Endothelial cell of umbilical vein (primary cell): Measurements from ENCODE around the gene DAGLB. TPM values are rescaled to one million over a fixed set of nuclear protein-coding genes. Genes with fewer than 3 reads are reported as not detected.

Source experiments
- BruUV-seq: library from RNA; stranded (reverse); fragments of 400-500 nt; replicated peaks from 2 replicates; lab custom pipeline; 2021; lab: Mats Ljungman, UMichigan
- CTCF ChIA-PET: fragments of 300-600, 350-600 bp; sonication (Branson Sonifier 250); formaldehyde crosslinking; loops from one replicate; lab custom pipeline; 2021; ENCODE audit warnings: antibody characterized with exemption, inconsistent platforms; lab: Charles Lee
- POLR2A ChIA-PET: fragments of 300-600, 350-600 bp; sonication (Branson Sonifier 250); formaldehyde crosslinking; loops from one replicate; lab custom pipeline; 2021; ENCODE audit warnings: antibody characterized with exemption, inconsistent platforms; lab: Charles Lee
- DNase-seq: peaks from one replicate; pipeline ENCODE4 v3.0.0-alpha.2; 2011; ENCODE audit warnings: low read depth, low spot score
- FAIRE-seq: peaks from 2 replicates; lab custom pipeline; 2011; peaks lifted over from hg19 to GRCh38; lab: Jason Lieb, UNC
- H2AFZ ChIP-seq: 2 replicates; pipeline ENCODE4 v1.6.0; 2012; ENCODE audit warnings: low read depth, low read length, control low read depth, inconsistent platforms
- H3K27ac ChIP-seq: 2 replicates; pipeline ENCODE4 v1.5.1; 2011; ENCODE audit warnings: low read depth, mild to moderate bottlenecking, control low read depth, low read length, moderate library complexity; ENCODE audit not compliant: insufficient read depth
- H3K27me3 ChIP-seq, 2 experiments: 2 replicates each; pipeline versions ENCODE4 v1.6.0 to v1.6.1; 2011; ENCODE audit warnings: low read length in 2 of 2, mixed read lengths in 1 of 2; ENCODE audit not compliant: control insufficient read depth in 2 of 2, insufficient read depth in 2 of 2
- H3K36me3 ChIP-seq, 2 experiments: 2 replicates in 1 of 2; 3 replicates in 1 of 2; pipeline ENCODE4 v1.5.1; 2011; ENCODE audit warnings: low read length in 2 of 2, mild to moderate bottlenecking in 1 of 2, moderate library complexity in 1 of 2; ENCODE audit not compliant: control insufficient read depth in 2 of 2, insufficient read depth in 2 of 2; ENCODE audit errors: extremely low read depth in 1 of 2
- H3K4me1 ChIP-seq: 3 replicates; pipeline ENCODE4 v1.5.1; 2011; ENCODE audit warnings: mild to moderate bottlenecking, low read length; ENCODE audit not compliant: control insufficient read depth, insufficient read depth; ENCODE audit errors: extremely low read depth
- H3K4me2 ChIP-seq: 2 replicates; pipeline ENCODE4 v1.6.1; 2011; ENCODE audit warnings: low read length, control low read depth, mixed read lengths; ENCODE audit not compliant: insufficient read depth
- H3K4me3 ChIP-seq, 3 experiments: fragments of 200-600 bp in 1 of 3; sonication (generic), shearing (Covaris generic) in 1 of 3; replicated peaks in 1 of 3; 2 replicates each; pipeline ENCODE4 v1.5.1; 2011 to 2016; ENCODE audit warnings: control low read depth in 3 of 3, low read length in 3 of 3, mild to moderate bottlenecking in 2 of 3, inconsistent platforms in 1 of 3, low read depth in 1 of 3, moderate library complexity in 1 of 3; ENCODE audit not compliant: insufficient read depth in 1 of 3
- H3K79me2 ChIP-seq: 2 replicates; pipeline ENCODE4 v1.6.0; 2012; ENCODE audit warnings: low read length, inconsistent platforms; ENCODE audit not compliant: control insufficient read depth, insufficient read depth
- H3K9ac ChIP-seq: replicated peaks from 2 replicates; pipeline ENCODE3; 2011; ENCODE audit warnings: low read length, control low read depth; ENCODE audit not compliant: insufficient read depth; ENCODE audit errors: extremely low read depth
- H3K9me1 ChIP-seq: replicated peaks from 3 replicates; pipeline ENCODE4 v1.6.0; 2011; ENCODE audit warnings: mild to moderate bottlenecking, low read length; ENCODE audit not compliant: control insufficient read depth, insufficient read depth; ENCODE audit errors: extremely low read depth
- H3K9me3 ChIP-seq: replicated peaks from 2 replicates; pipeline ENCODE4 v1.5.1; 2012; ENCODE audit warnings: low read length, inconsistent platforms; ENCODE audit not compliant: control insufficient read depth, insufficient read depth
- H4K20me1 ChIP-seq: replicated peaks from 2 replicates; pipeline ENCODE3; 2011; ENCODE audit warnings: mild to moderate bottlenecking, low read length; ENCODE audit not compliant: control insufficient read depth, insufficient read depth; ENCODE audit errors: extremely low read depth
- CTCF ChIP-seq, 2 donors: IDR thresholded peaks; 1 replicate in 1 of 2; 2 replicates in 1 of 2; pipeline ENCODE4 v1.5.1; 2011; ENCODE audit warnings: low read length in 2 of 2, mild to moderate bottlenecking in 2 of 2, moderate library complexity in 2 of 2, control low read depth in 1 of 2, inconsistent platforms in 1 of 2, low read depth in 1 of 2; ENCODE audit not compliant: insufficient read depth in 1 of 2; ENCODE audit errors: extremely low read depth in 1 of 2
- EZH2 ChIP-seq: IDR thresholded peaks from 2 replicates; pipeline ENCODE4 v1.6.1; 2012; ENCODE audit warnings: borderline replicate concordance, low read depth, mild to moderate bottlenecking, moderate library complexity, low read length, inconsistent platforms; ENCODE audit not compliant: severe bottlenecking
- FOS ChIP-seq: IDR thresholded peaks from 2 replicates; pipeline ENCODE4 v1.6.1; 2011; ENCODE audit warnings: mild to moderate bottlenecking, low read length, moderate library complexity, borderline replicate concordance; ENCODE audit not compliant: insufficient read depth
- GATA2 ChIP-seq: IDR thresholded peaks from 2 replicates; pipeline ENCODE4 v1.7.0; 2011; ENCODE audit warnings: low read depth, mild to moderate bottlenecking, moderate library complexity, mixed read lengths, low read length; ENCODE audit not compliant: insufficient read length, insufficient read depth
- JUN ChIP-seq: IDR thresholded peaks from 2 replicates; pipeline ENCODE4 v1.6.1; 2011; ENCODE audit warnings: borderline replicate concordance, low read depth; ENCODE audit not compliant: insufficient read length, insufficient read depth
- MYC ChIP-seq: IDR thresholded peaks from one replicate; pipeline ENCODE4 v1.6.1; 2011; ENCODE audit warnings: mild to moderate bottlenecking, low read depth, low read length
- POLR2A ChIP-seq: IDR thresholded peaks from 2 replicates; pipeline ENCODE4 v1.6.1; 2012; ENCODE audit warnings: low read depth, mild to moderate bottlenecking, control low read depth, low read length
- dilution Hi-C: fragments of 300-500 bp; cut with MboI; formaldehyde crosslinking; loops from one replicate; pipeline ENCODE4 v1.15.0; 2019; ENCODE audit warnings: low sequenced_read_pairs; ENCODE audit not compliant: extremely low pct_ligation_motif_present
- intact Hi-C: fragments of 100-400 bp; cut with micrococcal nuclease; formaldehyde crosslinking; loops from one replicate; pipeline ENCODE4 v1.10.0; 2022
- polyA plus RNA-seq, 4 experiments: library from polyadenylated mRNA; depleted of rRNA in 3 of 4; stranded (reverse) in 3 of 4; unstranded in 1 of 4; fragments of >200 nt; gene quantifications; 2 replicates each; pipeline versions ENCODE4 v1.2.1 to v1.2.3, GENCODE V29; 2011 to 2012; ENCODE audit warnings: missing spikeins in 1 of 4
- total RNA-seq: library from RNA; stranded (reverse); gene quantifications from 2 replicates; pipeline ENCODE4 v1.2.3, GENCODE V29; 2021

Gene DAGLB
- total and polyA plus RNA-seq, 2 donors (not counting 3 experiments of a cell fraction or from before 2014, with no cell fraction given) = 28.2 to 48.2 TPM

- no peaks in the 10 kb centered on the region for H3K9me3 ChIP-seq
- no peak overlapping the region for H3K4me2 ChIP-seq
- H2AFZ ChIP-seq = no peak overlapping the region
- ChIA-PET CTCF (interaction anchor here (0.7 kb wide), 1 partner anchor 31 kb away, joined by 4 read pairs; no protein-coding TSS in a partner anchor), POLR2A (no interaction called here)
- dilution Hi-C loops = no loop called here
- H3K9ac ChIP-seq = no peak overlapping the region
- no peaks in the 10 kb centered on the region for H3K27me3 ChIP-seq
- no TSS peak for BruUV-seq
- H3K27ac ChIP-seq = no peak overlapping the region
- H3K4me1 ChIP-seq = no peaks in the 10 kb centered on the region
- intact Hi-C loops = no loop called here
- peaks cover 2 to 18% of the 10 kb centered on the region in 2 experiments for H3K36me3 ChIP-seq
- H4K20me1 ChIP-seq = no peaks in the 10 kb centered on the region
- H3K79me2 ChIP-seq = no peaks in the 10 kb centered on the region
- DNase-seq (no peak), FAIRE-seq (no peak)
- H3K4me3 ChIP-seq = no peak overlapping the region
- H3K9me1 ChIP-seq = no peaks in the 10 kb centered on the region
- TF ChIP-seq JUN (no peak), CTCF (IDR thresholded peaks at IDR 0.05; ENCODE audit: extremely low read depth in 1 of 2, insufficient read depth in 1 of 2, low read depth in 1 of 2, low read length in 2 of 2) (no peak), GATA2 (no peak), MYC (no peak), POLR2A (no peak), FOS (no peak), EZH2 (no peak)
These were observed 31.1 kb downstream of the DAGLB start for GRCh38 chr7:6416516-6417145.
